RWPE2 (cell line): ENCODE measurements around the gene CKAP5.

Source experiments
- ATAC-seq: fragments of 200-7000 bp; cut with Tn5 transposase; 3 replicates; pipeline ENCODE4 v1.9.1; 2021; ENCODE audit warnings: low read depth
- DNase-seq: peaks from one replicate; pipeline ENCODE4 v3.0.0-alpha.2; 2020; ENCODE audit warnings: low spot score
- H3K27ac ChIP-seq: fragments of 450-650 bp; 2 replicates; pipeline ENCODE4 v1.5.1; 2017; ENCODE audit warnings: mild to moderate bottlenecking; ENCODE audit not compliant: poor library complexity, severe bottlenecking
- H3K27me3 ChIP-seq: fragments of 250-450 bp; sonication (Bioruptor Pico); 2 replicates; pipeline ENCODE4 v1.5.1; 2021; ENCODE audit warnings: mild to moderate bottlenecking, moderate library complexity; ENCODE audit not compliant: insufficient read depth, poor library complexity, severe bottlenecking
- H3K36me3 ChIP-seq: fragments of 250-450 bp; sonication (Bioruptor Pico); 2 replicates; pipeline ENCODE4 v1.5.1; 2020; ENCODE audit warnings: low read depth, mild to moderate bottlenecking, moderate library complexity
- H3K4me1 ChIP-seq: fragments of 250-450 bp; sonication (Bioruptor Pico); 2 replicates; pipeline ENCODE4 v1.5.1; 2021; ENCODE audit warnings: mild to moderate bottlenecking, moderate library complexity; ENCODE audit not compliant: insufficient read depth, poor library complexity, severe bottlenecking
- H3K4me3 ChIP-seq: fragments of 250-450 bp; sonication (Bioruptor Pico); 2 replicates; pipeline ENCODE4 v1.5.1; 2021; ENCODE audit warnings: mild to moderate bottlenecking, moderate library complexity; ENCODE audit not compliant: severe bottlenecking
- H3K9me3 ChIP-seq: fragments of 250-450 bp; sonication (Bioruptor Pico); 2 replicates; pipeline ENCODE4 v1.5.1; 2021; ENCODE audit warnings: mild to moderate bottlenecking, moderate library complexity; ENCODE audit not compliant: severe bottlenecking
- CTCF ChIP-seq: fragments of 450-650 bp; IDR thresholded peaks from one replicate; pipeline ENCODE4 v1.5.1; 2017; ENCODE audit warnings: mild to moderate bottlenecking, moderate library complexity; ENCODE audit not compliant: poor library complexity, severe bottlenecking

Gene CKAP5

GRCh38 chr11:46856605-46857343, 10.7 kb upstream of the CKAP5 start:
- no peak overlapping the region for H3K4me3 ChIP-seq
- no peaks in the 10 kb centered on the region for H3K4me1 ChIP-seq
- H3K36me3 ChIP-seq, result 0 out of 2 replicates have a peak, but pooled peaks cover 4% of the 10 kb centered on the region
- no peak overlapping the region for H3K27ac ChIP-seq
- DNase-seq (no peak), ATAC-seq (no peak)
- no peaks in the 10 kb centered on the region for H3K9me3 ChIP-seq
- TF ChIP-seq CTCF, result no peak
- no peaks in the 10 kb centered on the region for H3K27me3 ChIP-seq

GRCh38 chr11:46855863-46856262, 9.8 kb upstream of the CKAP5 start:
- no peaks in the 10 kb centered on the region for H3K9me3 ChIP-seq
- no peak for ATAC-seq
- DNase-seq, result no peak
- TF ChIP-seq CTCF, result no peak
- 0 out of 2 replicates have a peak, but pooled peaks cover 4% of the 10 kb centered on the region for H3K36me3 ChIP-seq
- H3K27me3 ChIP-seq, result no peaks in the 10 kb centered on the region
- no peak overlapping the region for H3K27ac ChIP-seq
- H3K4me1 ChIP-seq, result no peaks in the 10 kb centered on the region
- no peak overlapping the region for H3K4me3 ChIP-seq

GRCh38 chr11:46855167-46855566, 9.1 kb upstream of the CKAP5 start:
- Histone ChIP-seq H3K9me3 (no peaks in the 10 kb centered on the region), H3K27me3 (no peaks in the 10 kb centered on the region), H3K27ac (no peak overlapping the region), H3K4me3 (no peak overlapping the region), H3K36me3 (0 out of 2 replicates have a peak, but pooled peaks cover 4% of the 10 kb centered on the region), H3K4me1 (no peaks in the 10 kb centered on the region)
- TF ChIP-seq CTCF, result no peak
- no peak for DNase-seq
- ATAC-seq, result no peak

- Histone ChIP-seq H3K36me3 (no peaks in the 10 kb centered on the region), H3K4me1 (peaks cover 6% of the 10 kb centered on the region), H3K9me3 (no peaks in the 10 kb centered on the region), H3K27me3 (no peaks in the 10 kb centered on the region), H3K4me3 (no peak overlapping the region), H3K27ac (no peak overlapping the region)
- no peak for TF ChIP-seq CTCF
- ATAC-seq (no peak), DNase-seq (no peak)
Observed at GRCh38 chr11:46850829-46851380, 4.8 kb upstream of the CKAP5 start.

GRCh38 chr11:46849631-46850030, 3.6 kb upstream of the CKAP5 start:
- Histone ChIP-seq H3K9me3 (no peaks in the 10 kb centered on the region), H3K27ac (no peak overlapping the region), H3K27me3 (no peaks in the 10 kb centered on the region), H3K4me1 (peaks cover 11% of the 10 kb centered on the region), H3K4me3 (no peak overlapping the region), H3K36me3 (no peaks in the 10 kb centered on the region)
- no peak for DNase-seq
- TF ChIP-seq CTCF, result no peak
- no peak for ATAC-seq
